ENCODE measurements around the gene NUP133. TPM values are rescaled to one million over a fixed set of nuclear protein-coding genes. Genes with fewer than 3 reads are reported as not detected.

Gene NUP133
- total and polyA plus RNA-seq, 10 of the 15 experiments (the other 5 are each of a cell fraction or from before 2014, with no cell fraction given) = 10.9 to 45.4 (median 29.2) TPM

DNA sequence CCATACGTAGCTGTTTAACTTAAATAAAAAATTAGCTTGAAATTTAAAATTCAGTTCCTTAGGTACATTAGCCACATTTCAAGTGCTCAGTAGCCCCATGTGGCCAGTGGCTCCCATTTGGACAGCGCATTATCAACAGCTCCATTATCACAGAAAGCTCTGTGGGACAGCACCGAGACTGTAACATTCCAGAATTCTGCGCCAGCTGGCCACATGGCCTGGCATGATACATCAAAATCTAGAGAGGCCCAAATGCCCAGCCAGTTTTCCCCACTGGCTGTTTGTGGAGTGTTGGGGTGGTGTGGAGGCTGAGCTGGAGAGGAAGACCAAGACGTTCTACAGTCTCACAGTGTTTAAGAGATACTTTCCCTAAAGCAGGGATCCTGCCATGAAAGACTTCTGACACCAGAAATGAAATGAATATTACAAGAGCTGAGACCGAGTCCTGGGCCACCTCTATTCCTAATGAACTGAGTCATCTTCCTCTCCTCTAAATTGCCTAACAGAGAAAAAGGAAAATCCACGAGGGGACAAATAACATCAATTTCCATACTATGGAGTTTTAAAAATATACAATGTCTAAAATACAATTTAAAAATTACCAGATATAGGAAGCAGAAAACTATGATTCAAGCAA, 47.0 kb downstream of the NUP133 start:
- no peak for ATAC-seq
- H4K20me1 ChIP-seq (ENCODE audit: control insufficient read depth, insufficient read depth) = no peaks in the 10 kb centered on the region
- in situ Hi-C loops (cut with MboI) = no loop called here
- POLR2A ChIA-PET = no interaction called here
- SMC1A ChIA-PET (ENCODE audit: uncharacterized antibody, unreplicated experiment) = interaction anchor here (0.9 to 1.4 kb wide), 2 partner anchors 19 to 21 kb away, joined by 3 to 4 read pairs; no protein-coding TSS in a partner anchor
- H3K36me3 ChIP-seq (ENCODE audit: control insufficient read depth in 2 of 2, insufficient read depth in 2 of 2, low read length in 1 of 2) = peaks cover 7 to 17% of the 10 kb centered on the region in 2 experiments
- TF ChIP-seq USF2 (IDR thresholded peaks at IDR 0.05; ENCODE audit: borderline replicate concordance, low read depth, low read length) (no peak), RAD21 (IDR thresholded peaks at IDR 0.05; ENCODE audit: insufficient read depth, low read depth, low read length) (no peak), BCL11A (IDR thresholded peaks at IDR 0.05; ENCODE audit: low read depth, low read length) (no peak)
- no peak overlapping the region for H3K4me3 ChIP-seq
- intact Hi-C loops (cut with micrococcal nuclease; ENCODE audit: unreplicated experiment) = no loop called here
- BruUV-seq (replicated peaks) = no TSS peak
- no peak for FAIRE-seq
- H3K27ac ChIP-seq (ENCODE audit: control insufficient read depth, insufficient read depth) = no peak overlapping the region
- CTCF ChIA-PET = interaction anchor here (1.1 kb wide), 1 partner anchor 21 kb away, joined by 4 read pairs; no protein-coding TSS in a partner anchor
- no peaks in the 10 kb centered on the region for H3K27me3 ChIP-seq (replicated peaks in 1 of 2; ENCODE audit: control insufficient read depth in 2 of 2, insufficient read depth in 2 of 2, low read length in 1 of 2)
- no peak overlapping the region for H3K4me2 ChIP-seq (ENCODE audit: control insufficient read depth, insufficient read depth)
- no peak for DNase-seq (ENCODE audit: low read depth, low spot score)
- over 99% methylated on average over 7 of the region's 7 CpGs for WGBS (ENCODE audit: insufficient coverage, insufficient replicate concordance, low lambda C conversion rate, missing lambda C conversion rate)
- no peaks in the 10 kb centered on the region for H3K9me3 ChIP-seq (replicated peaks; ENCODE audit: control insufficient read depth, insufficient read depth, low read length)
- H3K4me1 ChIP-seq (ENCODE audit: control insufficient read depth, insufficient read depth, low read length) = no peaks in the 10 kb centered on the region
- no peak overlapping the region for H2AFZ ChIP-seq (ENCODE audit: control insufficient read depth, low read depth, low read length)
- no peak overlapping the region for H3K9ac ChIP-seq (ENCODE audit: control insufficient read depth, insufficient read depth, low read length)
- RAD21 ChIA-PET (ENCODE audit: unreplicated experiment) = no interaction called here
- no peaks in the 10 kb centered on the region for H3K79me2 ChIP-seq (ENCODE audit: control insufficient read depth, insufficient read depth, low read length)

DNA sequence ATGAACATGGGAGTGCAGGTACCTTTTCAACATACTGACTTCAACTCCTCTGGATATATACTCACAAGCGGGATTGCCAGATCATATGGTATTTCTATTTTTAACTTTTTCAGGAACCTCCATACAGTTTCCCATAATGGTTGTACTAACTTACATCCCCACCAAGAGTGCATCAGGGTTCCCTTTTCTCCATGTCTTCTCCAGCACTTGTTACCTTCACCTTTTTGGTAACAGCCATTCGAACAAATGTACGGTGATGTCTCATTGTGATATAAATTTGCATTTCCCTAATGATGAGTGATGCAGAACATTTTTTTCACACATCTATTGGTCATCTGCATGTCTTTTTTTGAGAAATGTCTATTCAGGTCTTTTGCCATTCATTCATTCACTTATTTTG, 48.3 kb downstream of the NUP133 start:
- ATAC-seq (no peak), DNase-seq (ENCODE audit: low read depth, low spot score) (no peak), FAIRE-seq (no peak)
- SMC1A ChIA-PET (ENCODE audit: uncharacterized antibody, unreplicated experiment) = interaction anchor here (0.9 kb wide), 1 partner anchor 21 kb away, joined by 3 read pairs; no protein-coding TSS in a partner anchor
- H3K4me3 ChIP-seq = no peak overlapping the region
- no peak overlapping the region for H2AFZ ChIP-seq (ENCODE audit: control insufficient read depth, low read depth, low read length)
- CTCF ChIA-PET = interaction anchor here (0.9 kb wide), 1 partner anchor 201 kb away, joined by 3 read pairs; no protein-coding TSS in a partner anchor
- in situ Hi-C loops (cut with MboI) = no loop called here
- H3K9me3 ChIP-seq (replicated peaks; ENCODE audit: control insufficient read depth, insufficient read depth, low read length) = no peaks in the 10 kb centered on the region
- no peak overlapping the region for H3K9ac ChIP-seq (ENCODE audit: control insufficient read depth, insufficient read depth, low read length)
- H3K79me2 ChIP-seq (ENCODE audit: control insufficient read depth, insufficient read depth, low read length) = no peaks in the 10 kb centered on the region
- WGBS (ENCODE audit: insufficient coverage, insufficient replicate concordance, low lambda C conversion rate, missing lambda C conversion rate) = 95% methylated on average over 3 of the region's 3 CpGs
- no peak overlapping the region for H3K4me2 ChIP-seq (ENCODE audit: control insufficient read depth, insufficient read depth)
- no peaks in the 10 kb centered on the region for H4K20me1 ChIP-seq (ENCODE audit: control insufficient read depth, insufficient read depth)
- H3K4me1 ChIP-seq (ENCODE audit: control insufficient read depth, insufficient read depth, low read length) = no peaks in the 10 kb centered on the region
- intact Hi-C loops (cut with micrococcal nuclease; ENCODE audit: unreplicated experiment) = no loop called here
- BruUV-seq (replicated peaks) = no TSS peak
- H3K27ac ChIP-seq (ENCODE audit: control insufficient read depth, insufficient read depth) = no peak overlapping the region
- no peaks in the 10 kb centered on the region for H3K27me3 ChIP-seq (replicated peaks in 1 of 2; ENCODE audit: control insufficient read depth in 2 of 2, insufficient read depth in 2 of 2, low read length in 1 of 2)
- RAD21 ChIA-PET (ENCODE audit: unreplicated experiment) = no interaction called here
- POLR2A ChIA-PET = no interaction called here
- peaks cover 7 to 11% of the 10 kb centered on the region in 2 experiments; a peak in 3 of 4 replicates for H3K36me3 ChIP-seq (ENCODE audit: control insufficient read depth in 2 of 2, insufficient read depth in 2 of 2, low read length in 1 of 2)
- TF ChIP-seq POLR2A (IDR thresholded peaks at IDR 0.05; ENCODE audit: low read depth, low read length) (no peak), BCL11A (IDR thresholded peaks at IDR 0.05; ENCODE audit: low read depth, low read length) (no peak), USF1 (IDR thresholded peaks at IDR 0.05; ENCODE audit: borderline replicate concordance, extremely low read length, insufficient read depth, low read depth, low read length) (no peak), ZNF622 (IDR thresholded peaks at IDR 0.05) (no peak), SMC3 (IDR thresholded peaks at IDR 0.05; ENCODE audit: borderline replicate concordance, low read length) (no peak), ESRRA (IDR thresholded peaks at IDR 0.05; ENCODE audit: low read length) (no peak), RELA (IDR thresholded peaks at IDR 0.05; ENCODE audit: borderline replicate concordance, partially characterized antibody) (no peak), LARP7 (IDR thresholded peaks at IDR 0.05) (no peak), EZH2 (IDR thresholded peaks at IDR 0.05; ENCODE audit: borderline replicate concordance, control insufficient read depth, low read depth, low read length) (no peak)
- TF ChIP-seq, protein P1, sequence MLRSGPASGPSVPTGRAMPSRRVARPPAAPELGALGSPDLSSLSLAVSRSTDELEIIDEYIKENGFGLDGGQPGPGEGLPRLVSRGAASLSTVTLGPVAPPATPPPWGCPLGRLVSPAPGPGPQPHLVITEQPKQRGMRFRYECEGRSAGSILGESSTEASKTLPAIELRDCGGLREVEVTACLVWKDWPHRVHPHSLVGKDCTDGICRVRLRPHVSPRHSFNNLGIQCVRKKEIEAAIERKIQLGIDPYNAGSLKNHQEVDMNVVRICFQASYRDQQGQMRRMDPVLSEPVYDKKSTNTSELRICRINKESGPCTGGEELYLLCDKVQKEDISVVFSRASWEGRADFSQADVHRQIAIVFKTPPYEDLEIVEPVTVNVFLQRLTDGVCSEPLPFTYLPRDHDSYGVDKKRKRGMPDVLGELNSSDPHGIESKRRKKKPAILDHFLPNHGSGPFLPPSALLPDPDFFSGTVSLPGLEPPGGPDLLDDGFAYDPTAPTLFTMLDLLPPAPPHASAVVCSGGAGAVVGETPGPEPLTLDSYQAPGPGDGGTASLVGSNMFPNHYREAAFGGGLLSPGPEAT (IDR thresholded peaks at IDR 0.05; ENCODE audit: low read depth) = no peak
- TF ChIP-seq, protein P2, sequence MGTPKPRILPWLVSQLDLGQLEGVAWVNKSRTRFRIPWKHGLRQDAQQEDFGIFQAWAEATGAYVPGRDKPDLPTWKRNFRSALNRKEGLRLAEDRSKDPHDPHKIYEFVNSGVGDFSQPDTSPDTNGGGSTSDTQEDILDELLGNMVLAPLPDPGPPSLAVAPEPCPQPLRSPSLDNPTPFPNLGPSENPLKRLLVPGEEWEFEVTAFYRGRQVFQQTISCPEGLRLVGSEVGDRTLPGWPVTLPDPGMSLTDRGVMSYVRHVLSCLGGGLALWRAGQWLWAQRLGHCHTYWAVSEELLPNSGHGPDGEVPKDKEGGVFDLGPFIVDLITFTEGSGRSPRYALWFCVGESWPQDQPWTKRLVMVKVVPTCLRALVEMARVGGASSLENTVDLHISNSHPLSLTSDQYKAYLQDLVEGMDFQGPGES (IDR thresholded peaks at IDR 0.05) = no peak
